NCI-H1417 treated with DMSO at 0.1 percent for 48 hours (cell line): ENCODE measurements around the gene PABPC5.

Experiments
- DNase-seq: peaks from one replicate; lab custom pipeline; 2025; lab: John Stamatoyannopoulos, UW

The PABPC5 gene

GRCh38 chrX:91434351-91435168, at the start of gene PABPC5:
Gene PABPC5 (plus strand): TSS chrX:91434839. CDS start chrX:91435578, 739 bp downstream.
- no peak for DNase-seq

GRCh38 chrX:91389026-91389425, 45.6 kb upstream of the PABPC5 start:
- DNase-seq = no peak

- no peak for DNase-seq
Observed at GRCh38 chrX:91414713-91415112, 19.9 kb upstream of the PABPC5 start.

- DNase-seq = no peak
Observed at GRCh38 chrX:91435395-91435794, 756 bp downstream of the PABPC5 start.
